SU-DHL-6 (cell line): ENCODE measurements around the gene C17orf107.

Experiments used
- H2AFZ ChIP-seq: fragments of 200-600 bp; sonication (generic); 2 replicates; pipeline ENCODE4 v1.6.1; 2014; ENCODE audit warnings: low read depth, mild to moderate bottlenecking, moderate library complexity, mixed read lengths, antibody characterized with exemption, low read length; ENCODE audit not compliant: severe bottlenecking
- H3F3A ChIP-seq: fragments of 200-600 bp; shearing (Covaris generic); 2 replicates; pipeline ENCODE4 v1.6.0; 2016; ENCODE audit warnings: antibody characterized with exemption, mild to moderate bottlenecking; ENCODE audit not compliant: insufficient read depth
- H3K27ac ChIP-seq: fragments of 200-600 bp; sonication (generic); 2 replicates; pipeline ENCODE4 v1.5.1; 2016; ENCODE audit warnings: low read depth, mild to moderate bottlenecking, low read length, moderate library complexity, mixed read lengths
- H3K27me3 ChIP-seq: fragments of 200-600 bp; sonication (generic), shearing (Covaris generic); 2 replicates; pipeline ENCODE4 v1.6.0; 2014; ENCODE audit warnings: mild to moderate bottlenecking, low read length
- H3K36me3 ChIP-seq: fragments of 200-600 bp; sonication (generic); 2 replicates; pipeline ENCODE4 v1.6.1; 2014; ENCODE audit warnings: mild to moderate bottlenecking, low read length, mixed read lengths
- H3K4me2 ChIP-seq: fragments of 300-600, 200-600 bp; shearing (Covaris generic), sonication (generic); 2 replicates; pipeline ENCODE4 v1.6.0; 2014; ENCODE audit warnings: low read length, low read depth, mild to moderate bottlenecking; ENCODE audit not compliant: poor library complexity, severe bottlenecking
- H3K4me3 ChIP-seq: fragments of 200-600 bp; sonication (generic); 2 replicates; pipeline ENCODE4 v1.5.1; 2014; ENCODE audit warnings: antibody characterized with exemption, low read length, mild to moderate bottlenecking, mixed read lengths; ENCODE audit not compliant: insufficient read depth, poor library complexity, severe bottlenecking
- H3K79me2 ChIP-seq: fragments of 200-600 bp; sonication (generic); 2 replicates; pipeline ENCODE4 v1.6.1; 2014; ENCODE audit warnings: mild to moderate bottlenecking, low read length, moderate library complexity; ENCODE audit not compliant: insufficient read depth
- H3K9ac ChIP-seq: fragments of 200-600 bp; sonication (generic); 2 replicates; pipeline ENCODE4 v1.7.0; 2014; ENCODE audit warnings: mild to moderate bottlenecking, low read length
- H3K9me2 ChIP-seq: fragments of 200-600 bp; sonication (generic); replicated peaks from 2 replicates; pipeline ENCODE4 v1.6.1; 2014; ENCODE audit warnings: low read length; ENCODE audit not compliant: insufficient read depth
- H3K9me3 ChIP-seq: fragments of 200-600 bp; sonication (generic); 2 replicates; pipeline ENCODE4 v1.6.1; 2014; ENCODE audit warnings: low read length, mixed read lengths; ENCODE audit not compliant: insufficient read depth
- H4K20me1 ChIP-seq: fragments of 200-600 bp; sonication (generic); 2 replicates; pipeline ENCODE4 v1.6.1; 2014; ENCODE audit warnings: low read depth, mild to moderate bottlenecking, antibody characterized with exemption, low read length, moderate library complexity, mixed read lengths
- EZH2phosphoT487 ChIP-seq: fragments of 200-600 bp; sonication (generic), shearing (Covaris generic); conservative IDR thresholded peaks from 2 replicates; pipeline ENCODE4 v1.6.1; 2018; ENCODE audit warnings: mild to moderate bottlenecking, antibody characterized with exemption, low read length, moderate library complexity, mixed read lengths
- TF ChIP-seq, protein P1 (sequence below): fragments of 200-600 bp; sonication (generic); IDR thresholded peaks from one replicate; pipeline ENCODE4 v1.5.1; 2017; ENCODE audit warnings: antibody characterized with exemption, mild to moderate bottlenecking, low read length, moderate library complexity; ENCODE audit not compliant: insufficient read depth, poor library complexity, severe bottlenecking

The C17orf107 gene

GRCh38 chr17:4939546-4939795 is 40.1 kb downstream of the C17orf107 start:
- Histone ChIP-seq H3K9me3 (no peaks in the 10 kb centered on the region), H3K9me2 (no peaks in the 10 kb centered on the region), H3F3A (peaks cover 31% of the 10 kb centered on the region), H3K4me2 (peak overlapping the region; percentile 73), H3K36me3 (no peaks in the 10 kb centered on the region), H3K9ac (peak overlapping the region; percentile 93), H3K27ac (peak overlapping the region; percentile 88), H4K20me1 (no peaks in the 10 kb centered on the region), H3K4me3 (peak overlapping the region; percentile 83), H3K79me2 (peaks cover 48% of the 10 kb centered on the region), H3K27me3 (no peaks in the 10 kb centered on the region), H2AFZ (peak overlapping the region; percentile 50)
- TF ChIP-seq, protein P1, sequence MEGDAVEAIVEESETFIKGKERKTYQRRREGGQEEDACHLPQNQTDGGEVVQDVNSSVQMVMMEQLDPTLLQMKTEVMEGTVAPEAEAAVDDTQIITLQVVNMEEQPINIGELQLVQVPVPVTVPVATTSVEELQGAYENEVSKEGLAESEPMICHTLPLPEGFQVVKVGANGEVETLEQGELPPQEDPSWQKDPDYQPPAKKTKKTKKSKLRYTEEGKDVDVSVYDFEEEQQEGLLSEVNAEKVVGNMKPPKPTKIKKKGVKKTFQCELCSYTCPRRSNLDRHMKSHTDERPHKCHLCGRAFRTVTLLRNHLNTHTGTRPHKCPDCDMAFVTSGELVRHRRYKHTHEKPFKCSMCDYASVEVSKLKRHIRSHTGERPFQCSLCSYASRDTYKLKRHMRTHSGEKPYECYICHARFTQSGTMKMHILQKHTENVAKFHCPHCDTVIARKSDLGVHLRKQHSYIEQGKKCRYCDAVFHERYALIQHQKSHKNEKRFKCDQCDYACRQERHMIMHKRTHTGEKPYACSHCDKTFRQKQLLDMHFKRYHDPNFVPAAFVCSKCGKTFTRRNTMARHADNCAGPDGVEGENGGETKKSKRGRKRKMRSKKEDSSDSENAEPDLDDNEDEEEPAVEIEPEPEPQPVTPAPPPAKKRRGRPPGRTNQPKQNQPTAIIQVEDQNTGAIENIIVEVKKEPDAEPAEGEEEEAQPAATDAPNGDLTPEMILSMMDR, result no peak
- no peak for TF ChIP-seq EZH2phosphoT487

GRCh38 chr17:4939796-4940554 is 40.6 kb downstream of the C17orf107 start, which contains the start of the genes RNF167 and SLC25A11:
Gene RNF167, plus strand, starts transcription at chr17:4940268. Its CDS starts 642 bp downstream, at chr17:4940910.
Gene SLC25A11, minus strand, starts transcription at chr17:4940046. Its CDS starts 136 bp downstream, at chr17:4939910.
- Histone ChIP-seq H3K9me3 (no peaks in the 10 kb centered on the region), H3K9me2 (no peaks in the 10 kb centered on the region), H4K20me1 (no peaks in the 10 kb centered on the region), H3K4me3 (peak within 1 kb of the TSS; percentile 83), H2AFZ (peak within 1 kb of the TSS; percentile 50), H3K27me3 (no peaks in the 10 kb centered on the region), H3K79me2 (peaks cover 48% of the 10 kb centered on the region), H3K9ac (peak within 1 kb of the TSS; percentile 93), H3K4me2 (peak within 1 kb of the TSS; percentile 97), H3F3A (peaks cover 36% of the 10 kb centered on the region), H3K36me3 (no peaks in the 10 kb centered on the region), H3K27ac (peak within 1 kb of the TSS; percentile 88)
- no peak for TF ChIP-seq EZH2phosphoT487
- TF ChIP-seq, protein P1, result no peak

DNA sequence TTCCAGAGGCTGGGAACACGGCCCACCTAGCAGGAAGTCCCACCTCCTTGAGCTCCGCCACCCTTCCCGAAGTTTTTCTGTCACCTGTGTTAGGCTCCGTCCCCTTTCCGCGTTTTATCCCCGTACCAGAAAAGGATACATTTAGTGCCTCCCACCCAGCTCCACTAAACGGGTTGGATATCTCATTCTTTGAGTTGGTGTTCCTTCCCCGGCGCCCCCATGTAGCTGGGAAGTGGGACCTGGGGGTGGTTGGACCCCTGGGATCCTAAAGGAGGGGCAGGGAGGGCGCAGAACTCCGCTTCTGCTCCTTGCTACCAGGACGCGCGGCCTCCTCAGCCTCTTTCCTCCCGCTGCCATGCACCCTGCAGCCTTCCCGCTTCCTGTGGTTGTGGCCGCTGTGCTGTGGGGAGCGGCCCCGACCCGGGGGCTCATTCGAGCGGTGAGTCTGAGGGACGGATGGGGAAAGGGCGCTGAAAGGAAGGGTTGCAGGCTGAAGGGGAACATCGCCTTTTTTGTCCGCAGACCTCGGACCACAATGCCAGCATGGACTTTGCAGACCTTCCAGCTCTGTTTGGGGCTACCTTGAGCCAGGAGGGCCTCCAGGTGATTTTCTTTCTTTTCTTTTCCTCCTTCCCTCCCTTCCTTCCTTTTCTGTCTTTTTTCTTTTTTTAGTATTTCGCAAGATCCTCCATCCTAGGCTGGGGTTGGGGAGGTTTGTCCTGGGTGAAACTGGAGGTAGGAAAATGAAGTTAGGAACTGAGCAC is 41.4 kb downstream of the C17orf107 start:
- Histone ChIP-seq H3K9ac (peak overlapping the region; percentile 93), H3K9me2 (no peaks in the 10 kb centered on the region), H3F3A (peaks cover 43% of the 10 kb centered on the region), H3K9me3 (no peaks in the 10 kb centered on the region), H3K36me3 (no peaks in the 10 kb centered on the region; the same call in 1 of the 2 replicates), H3K27me3 (no peaks in the 10 kb centered on the region), H3K4me2 (peak overlapping the region; percentile 97), H2AFZ (no peak overlapping the region), H3K4me3 (peak overlapping the region; percentile 78), H3K79me2 (peaks cover 54% of the 10 kb centered on the region), H4K20me1 (no peaks in the 10 kb centered on the region), H3K27ac (peak overlapping the region; percentile 88)
- TF ChIP-seq EZH2phosphoT487, result no peak
- TF ChIP-seq, protein P1, result no peak
